Measurements from ENCODE around the gene LRPAP1.
A peak's percentile ranks its signal among the peaks of the same experiment; 100 is the strongest.
"Not testable (repeated sequence)": the region's sequence is repeated elsewhere in the genome, so short reads cannot be mapped to it uniquely, and the experiment has no call there.

Gene LRPAP1

DNA sequence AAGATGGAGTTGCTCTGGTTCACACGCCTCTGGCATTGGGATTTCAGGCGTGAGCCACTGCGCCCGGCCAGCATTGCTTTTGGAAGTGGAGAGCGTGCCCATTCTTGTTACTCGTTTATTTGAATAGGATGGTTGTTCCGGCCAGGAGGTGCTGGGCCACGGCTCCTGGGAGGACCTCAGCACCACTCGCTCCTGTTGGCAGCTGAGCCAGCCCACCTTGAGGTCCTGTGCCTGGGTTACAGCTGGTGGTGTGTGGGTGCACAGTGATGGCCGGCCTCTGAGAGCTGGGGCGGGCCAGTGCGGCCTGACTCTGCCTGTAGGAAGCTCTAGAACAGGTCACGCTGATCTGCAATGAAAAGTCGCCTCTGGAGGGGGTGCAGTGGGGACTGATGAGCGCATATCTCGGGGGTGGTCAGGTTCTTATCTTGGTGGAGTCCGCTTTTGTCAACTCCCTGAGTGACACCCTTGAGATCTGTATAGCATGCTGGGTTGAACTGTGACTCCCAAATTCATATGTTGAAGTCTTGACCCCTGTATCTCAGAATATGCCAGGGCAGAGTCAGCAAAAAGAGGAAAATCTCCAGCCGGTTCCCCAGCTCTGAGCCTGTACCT is 23.3 kb upstream of the LRPAP1 start:
- not testable (repeated sequence) for H3K27ac Mint-ChIP-seq; H3K9me3 Mint-ChIP-seq; H3K36me3 Mint-ChIP-seq; DNase-seq; ATAC-seq (replicated peaks); H3K4me3 Mint-ChIP-seq; H3K4me1 Mint-ChIP-seq
- H3K27me3 Mint-ChIP-seq, result peaks cover 15 to 19% of the 10 kb centered on the region in 2 donors

- H3K4me1 Mint-ChIP-seq; ATAC-seq (replicated peaks); H3K9me3 Mint-ChIP-seq: not testable (repeated sequence)
Measured at GRCh38 chr4:3551366-3551765, 19.1 kb upstream of the LRPAP1 start.

GRCh38 chr4:3550792-3551325 is 18.6 kb upstream of the LRPAP1 start:
- DNase-seq; H3K27ac Mint-ChIP-seq; H3K4me1 Mint-ChIP-seq; ATAC-seq (replicated peaks); H3K4me3 Mint-ChIP-seq; H3K36me3 Mint-ChIP-seq; H3K9me3 Mint-ChIP-seq: not testable (repeated sequence)
- H3K27me3 Mint-ChIP-seq, result peaks cover 0 to 13% of the 10 kb centered on the region in 2 donors

More at GRCh38 chr4:3551366-3551765, 19.1 kb upstream of the LRPAP1 start:
- not testable (repeated sequence) for DNase-seq, H3K4me3 Mint-ChIP-seq, H3K27ac Mint-ChIP-seq, H3K36me3 Mint-ChIP-seq
- H3K27me3 Mint-ChIP-seq, result peaks cover 3 to 15% of the 10 kb centered on the region in 2 donors

- H3K27ac Mint-ChIP-seq; ATAC-seq (replicated peaks): not testable (repeated sequence)
Measured at GRCh38 chr4:3550041-3550440, 17.8 kb upstream of the LRPAP1 start.

DNA sequence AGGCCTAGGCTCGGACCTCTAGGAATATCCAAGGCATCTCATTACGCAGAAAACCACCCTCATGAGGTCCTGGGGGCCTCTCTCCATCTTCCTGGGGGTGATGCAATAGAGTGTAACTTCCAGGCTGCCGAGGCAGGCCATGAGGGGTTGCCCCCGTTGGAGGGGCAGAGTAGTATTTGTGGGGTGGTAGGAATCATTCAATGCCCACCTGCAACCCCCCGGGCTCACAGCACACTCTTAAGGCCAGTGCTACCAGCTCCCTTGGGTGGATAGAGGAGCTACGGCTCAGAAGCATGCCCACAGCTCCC is 17.4 kb upstream of the LRPAP1 start:
- not testable (repeated sequence) for H3K27ac Mint-ChIP-seq; H3K9me3 Mint-ChIP-seq; H3K4me3 Mint-ChIP-seq; DNase-seq; H3K36me3 Mint-ChIP-seq; H3K4me1 Mint-ChIP-seq; ATAC-seq (replicated peaks)
- H3K27me3 Mint-ChIP-seq, result peaks cover 0 to 13% of the 10 kb centered on the region in 2 donors

More at GRCh38 chr4:3550041-3550440, 17.8 kb upstream of the LRPAP1 start:
- H3K9me3 Mint-ChIP-seq, H3K4me1 Mint-ChIP-seq, H3K4me3 Mint-ChIP-seq, DNase-seq, H3K36me3 Mint-ChIP-seq: not testable (repeated sequence)
- H3K27me3 Mint-ChIP-seq, result peaks cover 0 to 13% of the 10 kb centered on the region in 2 donors

DNA sequence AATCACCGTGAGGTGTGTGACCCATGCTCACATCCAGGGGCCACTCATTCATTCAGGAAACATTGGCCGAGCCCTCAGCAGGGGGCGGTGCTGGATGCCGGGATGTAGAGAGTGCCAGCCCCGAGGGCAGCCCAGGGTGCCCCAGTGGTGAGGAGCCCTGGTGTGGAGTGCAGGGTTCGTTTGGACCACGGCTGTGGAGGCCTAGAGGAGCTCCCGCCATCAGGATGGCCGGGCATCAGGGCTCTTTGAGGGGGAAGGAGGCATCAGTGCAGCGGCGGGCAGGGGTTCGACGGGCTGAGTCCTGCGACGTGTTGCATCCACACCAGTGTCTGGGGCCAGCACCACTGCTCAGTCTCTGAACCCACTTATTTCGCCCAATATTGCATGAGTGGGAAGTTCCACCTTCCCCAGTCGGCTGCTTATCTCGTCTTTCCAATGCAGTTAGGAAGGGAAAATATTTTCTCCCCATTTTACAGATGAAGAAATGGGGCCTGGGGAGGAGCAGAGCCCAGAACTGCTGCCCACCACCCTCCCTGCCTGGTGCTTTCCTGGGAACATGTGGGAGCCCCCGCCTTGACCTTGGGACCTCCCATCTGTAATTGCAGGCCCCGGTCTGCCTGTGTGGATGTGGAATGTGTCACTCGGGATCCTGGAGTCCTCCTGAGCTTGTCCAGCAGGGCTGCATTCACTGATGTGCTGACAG is 16.9 kb upstream of the LRPAP1 start:
- H3K4me3 Mint-ChIP-seq; H3K27ac Mint-ChIP-seq; DNase-seq; ATAC-seq (replicated peaks); H3K36me3 Mint-ChIP-seq; H3K9me3 Mint-ChIP-seq; H3K4me1 Mint-ChIP-seq: not testable (repeated sequence)
- peaks cover 0 to 12% of the 10 kb centered on the region in 2 donors for H3K27me3 Mint-ChIP-seq

GRCh38 chr4:3546721-3547120 is 14.5 kb upstream of the LRPAP1 start:
- H3K36me3 Mint-ChIP-seq; H3K4me3 Mint-ChIP-seq; H3K27ac Mint-ChIP-seq; DNase-seq; H3K27me3 Mint-ChIP-seq; H3K9me3 Mint-ChIP-seq; H3K4me1 Mint-ChIP-seq; ATAC-seq (replicated peaks): not testable (repeated sequence)

GRCh38 chr4:3545351-3545750 is 13.1 kb upstream of the LRPAP1 start:
- H3K9me3 Mint-ChIP-seq; H3K4me1 Mint-ChIP-seq; H3K36me3 Mint-ChIP-seq; DNase-seq; H3K27me3 Mint-ChIP-seq; ATAC-seq (replicated peaks); H3K27ac Mint-ChIP-seq; H3K4me3 Mint-ChIP-seq: not testable (repeated sequence)

DNA sequence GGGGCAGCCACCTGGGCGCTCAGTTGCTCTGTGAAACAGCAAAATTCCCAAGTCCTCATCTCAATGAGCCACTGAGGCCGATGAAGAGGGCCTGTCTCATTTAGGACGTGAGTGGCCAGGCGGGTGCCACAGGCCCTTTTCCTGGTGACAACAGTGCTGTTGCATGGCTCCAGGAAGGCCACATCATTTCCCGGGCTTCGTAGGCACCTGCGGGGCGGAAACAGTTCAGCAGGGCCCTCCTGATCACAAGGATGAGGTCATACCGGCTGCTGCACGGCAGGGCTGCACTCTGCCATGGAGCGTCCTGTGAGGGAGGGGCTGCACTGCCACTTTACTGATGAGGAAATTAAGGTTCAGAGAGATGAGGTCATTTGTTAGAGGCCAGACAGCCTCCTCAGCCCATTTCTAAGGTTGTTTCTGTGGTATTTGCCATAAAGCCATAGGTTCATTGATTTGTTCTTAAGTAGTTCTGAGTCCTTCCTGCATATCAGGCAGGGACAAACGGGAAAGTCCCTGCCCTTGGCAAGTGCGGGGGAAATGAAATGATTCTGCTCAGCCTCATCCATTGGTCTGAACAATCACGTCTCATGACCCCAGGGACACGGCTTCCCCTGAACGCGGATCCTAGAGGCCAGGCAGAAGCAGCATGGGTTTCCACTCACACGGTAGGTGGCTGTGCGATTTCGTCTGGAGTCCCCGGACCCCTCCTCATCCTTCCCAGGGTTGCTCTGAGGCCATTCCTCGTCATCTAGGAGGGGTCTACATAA is 12.2 kb upstream of the LRPAP1 start:
- not testable (repeated sequence) for H3K4me3 Mint-ChIP-seq; H3K36me3 Mint-ChIP-seq; H3K27ac Mint-ChIP-seq; H3K4me1 Mint-ChIP-seq; H3K9me3 Mint-ChIP-seq; H3K27me3 Mint-ChIP-seq; DNase-seq; ATAC-seq (replicated peaks)

DNA sequence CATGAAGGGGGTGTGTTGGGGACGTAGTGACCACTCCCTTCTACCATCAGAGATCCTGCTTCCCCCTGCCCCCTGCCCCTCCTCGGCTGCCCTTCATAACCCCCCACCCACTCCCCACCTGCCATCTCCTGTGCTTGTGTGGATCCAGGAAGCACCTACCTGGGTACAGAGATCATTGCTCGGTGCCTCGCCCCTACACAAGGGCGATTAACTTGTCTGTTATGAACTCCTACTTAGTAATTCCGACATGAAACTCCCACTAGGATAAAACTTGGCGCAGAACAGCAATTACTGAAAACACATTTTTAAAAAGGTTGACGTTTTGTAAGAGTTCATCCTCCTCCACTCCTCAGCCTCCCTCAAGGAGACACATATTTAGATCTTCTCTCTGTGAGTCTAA is 11.2 kb upstream of the LRPAP1 start:
- not testable (repeated sequence) for ATAC-seq (replicated peaks); H3K27me3 Mint-ChIP-seq; H3K4me1 Mint-ChIP-seq; H3K9me3 Mint-ChIP-seq; DNase-seq; H3K4me3 Mint-ChIP-seq; H3K27ac Mint-ChIP-seq; H3K36me3 Mint-ChIP-seq

DNA sequence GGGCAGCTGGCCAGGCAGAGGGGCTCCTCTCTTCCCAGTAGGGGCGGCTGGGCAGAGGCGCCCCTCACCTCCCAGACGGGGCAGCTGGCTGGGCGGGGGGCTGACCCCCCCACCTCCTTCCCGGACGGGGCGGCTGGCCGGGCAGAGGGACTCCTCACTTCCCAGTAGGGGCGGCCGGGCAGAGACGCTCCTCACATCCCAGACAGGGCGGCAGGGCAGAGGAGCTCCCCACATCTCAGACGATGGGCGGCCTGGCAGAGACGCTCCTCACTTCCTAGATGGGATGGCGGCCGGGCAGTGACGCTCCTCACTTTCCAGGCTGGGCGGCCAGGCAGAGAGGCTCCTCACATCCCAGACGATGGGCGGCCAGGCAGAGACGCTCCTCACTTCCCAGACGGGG is 6.7 kb upstream of the LRPAP1 start:
- not testable (repeated sequence) for H3K27ac Mint-ChIP-seq; H3K4me1 Mint-ChIP-seq; H3K4me3 Mint-ChIP-seq; DNase-seq; ATAC-seq (replicated peaks); H3K9me3 Mint-ChIP-seq; H3K36me3 Mint-ChIP-seq
- H3K27me3 Mint-ChIP-seq, result peaks cover 0 to 15% of the 10 kb centered on the region in 2 donors

- not testable (repeated sequence) for H3K36me3 Mint-ChIP-seq; H3K9me3 Mint-ChIP-seq; DNase-seq; ATAC-seq (replicated peaks); H3K4me3 Mint-ChIP-seq; H3K27ac Mint-ChIP-seq
- peaks cover 14 to 23% of the 10 kb centered on the region in 2 donors for H3K4me1 Mint-ChIP-seq
- peaks cover 0 to 15% of the 10 kb centered on the region in 2 donors for H3K27me3 Mint-ChIP-seq
Measured at GRCh38 chr4:3535812-3536211, 3.6 kb upstream of the LRPAP1 start.

DNA sequence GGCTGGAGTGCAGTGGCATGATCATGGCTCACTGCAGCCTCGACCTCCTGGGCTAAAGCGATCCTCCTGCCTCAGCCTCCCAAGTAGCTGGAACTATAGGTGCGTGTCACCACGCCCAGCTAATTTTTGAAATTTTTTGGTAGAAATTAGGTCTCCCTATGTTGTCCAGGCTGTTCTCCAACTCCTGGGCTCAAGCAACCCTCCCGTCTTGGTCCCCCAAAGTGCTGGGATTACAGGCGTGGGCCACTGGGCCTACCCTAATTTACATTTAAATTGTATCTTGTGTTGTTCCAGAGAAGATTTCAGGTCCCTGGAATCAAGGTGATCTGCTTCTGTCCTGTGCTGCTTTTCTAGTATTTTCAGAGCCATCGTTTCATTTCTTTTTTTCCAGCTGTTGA is 1.2 kb upstream of the LRPAP1 start:
- Mint-ChIP-seq H3K4me3 (peak overlapping the region; percentile 31 to 39), H3K27me3 (peaks cover 0 to 15% of the 10 kb centered on the region in 2 donors), H3K36me3 (peaks cover 12 to 13% of the 10 kb centered on the region in 2 donors), H3K4me1 (peaks cover 29 to 44% of the 10 kb centered on the region in 2 donors), H3K27ac (no peak overlapping the region), H3K9me3 (peaks cover 0 to 4% of the 10 kb centered on the region in 2 donors)
- no peak for DNase-seq
- ATAC-seq (replicated peaks), result no peak

DNA sequence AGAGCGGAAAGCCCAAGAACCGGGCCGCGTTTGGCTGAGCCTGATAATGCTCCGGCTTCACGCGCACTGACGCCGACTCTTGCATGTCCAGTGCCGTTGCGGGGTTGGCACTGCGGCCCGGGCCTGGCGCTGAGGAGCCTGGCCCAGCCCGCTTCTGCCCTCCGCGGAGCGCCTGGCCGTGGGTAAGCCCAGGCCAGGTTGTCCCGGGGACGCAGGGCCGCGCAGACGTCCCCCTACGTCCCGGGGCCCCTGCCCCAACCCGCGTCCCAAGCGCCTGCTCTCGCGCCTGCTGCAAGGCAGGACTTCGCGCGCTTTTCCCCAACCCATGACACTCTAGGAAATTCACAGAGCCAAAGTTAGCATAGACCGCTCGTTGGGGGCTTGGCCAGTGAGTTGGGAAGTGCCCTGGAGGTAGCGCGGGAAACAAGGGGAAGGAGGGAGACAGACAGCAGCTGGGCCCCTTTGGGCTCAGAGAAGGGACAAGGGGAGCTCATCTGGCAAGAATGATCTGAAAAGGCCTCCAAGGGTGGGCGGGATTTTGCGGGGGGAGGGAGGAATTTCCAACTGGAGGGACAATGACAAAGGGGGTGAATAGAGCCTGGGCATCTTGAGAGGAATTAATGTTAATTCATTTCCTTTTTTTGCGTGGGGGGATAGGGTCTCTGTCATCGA is 665 bp upstream of the LRPAP1 start:
- peak overlapping the region; percentile 99 for H3K27ac Mint-ChIP-seq
- H3K36me3 Mint-ChIP-seq, result peaks cover 12 to 17% of the 10 kb centered on the region in 2 donors
- peaks cover 0 to 15% of the 10 kb centered on the region in 2 donors for H3K27me3 Mint-ChIP-seq
- H3K4me1 Mint-ChIP-seq, result peaks cover 29 to 48% of the 10 kb centered on the region in 2 donors
- peak overlapping the region; percentile 99 to 100 for H3K4me3 Mint-ChIP-seq
- peaks cover 0 to 4% of the 10 kb centered on the region in 2 donors for H3K9me3 Mint-ChIP-seq
- ATAC-seq (replicated peaks), result peak; percentile 49 to 52
- no peak for DNase-seq
